H1 (cell line): ENCODE results near the gene SULT2B1. TPM values are rescaled to one million over a fixed set of nuclear protein-coding genes. Genes with fewer than 3 reads are reported as not detected.
A peak's percentile ranks its signal among the peaks of the same experiment; 100 is the strongest.

ENCODE experiments used
- CTCF ChIA-PET: fragments of 300-600 bp; sonication (Branson Sonifier 250); formaldehyde crosslinking; loops from one replicate; lab custom pipeline; 2021; ENCODE audit not compliant: partially characterized antibody; lab: Charles Lee
- POLR2A ChIA-PET: fragments of 300-600 bp; sonication (Branson Sonifier 250); formaldehyde crosslinking; loops from one replicate; lab custom pipeline; 2021; ENCODE audit warnings: inconsistent platforms; ENCODE audit not compliant: partially characterized antibody; lab: Charles Lee
- DNase-seq, 2 experiments: peaks; one replicate each; pipeline versions ENCODE4 v3.0.0 to v3.0.0-alpha.2; 2010 to 2022; ENCODE audit warnings: low spot score in 2 of 2, low read depth in 1 of 2, mixed read lengths in 1 of 2
- FAIRE-seq: peaks from 2 replicates; lab custom pipeline; 2011; peaks lifted over from hg19 to GRCh38; lab: Jason Lieb, UNC
- H2AFZ ChIP-seq: 2 replicates; pipeline ENCODE4 v1.8.1; 2012; ENCODE audit warnings: low read length, inconsistent platforms
- H2AK5ac ChIP-seq: 2 replicates; pipeline ENCODE4 v1.6.1; 2013; ENCODE audit warnings: low read depth, low read length
- H2BK120ac ChIP-seq: replicated peaks from 2 replicates; pipeline ENCODE3; 2013; ENCODE audit warnings: low read depth, low read length, inconsistent platforms
- H2BK12ac ChIP-seq: 2 replicates; pipeline ENCODE4 v1.6.1; 2013; ENCODE audit warnings: low read depth, low read length
- H2BK15ac ChIP-seq: 2 replicates; pipeline ENCODE4 v1.6.1; 2013; ENCODE audit warnings: low read length
- H2BK20ac ChIP-seq: 2 replicates; pipeline ENCODE4 v1.6.1; 2013; ENCODE audit warnings: low read length
- H2BK5ac ChIP-seq: 2 replicates; pipeline ENCODE4 v1.6.1; 2013; ENCODE audit warnings: low read depth, low read length
- H3K14ac ChIP-seq: 2 replicates; pipeline ENCODE4 v1.6.1; 2013; ENCODE audit warnings: inconsistent platforms; ENCODE audit not compliant: insufficient read length
- H3K18ac ChIP-seq: 2 replicates; pipeline ENCODE4 v1.6.1; 2013; ENCODE audit warnings: low read length; ENCODE audit errors: extremely low read depth
- H3K23ac ChIP-seq: 2 replicates; pipeline ENCODE4 v1.6.1; 2013; ENCODE audit warnings: inconsistent platforms; ENCODE audit not compliant: insufficient read length
- H3K23me2 ChIP-seq: 2 replicates; pipeline ENCODE4 v1.6.1; 2013; ENCODE audit warnings: low read depth, low read length
- H3K27ac ChIP-seq: 2 replicates; pipeline ENCODE4 v1.6.1; 2011; ENCODE audit warnings: low read depth, low read length, inconsistent platforms
- H3K27me3 ChIP-seq, 4 experiments: replicated peaks in 1 of 4; 1 replicate in 1 of 4; 2 replicates in 3 of 4; pipeline versions ENCODE4 v1.6.1 to v1.8.1; 2011 to 2013; ENCODE audit warnings: low read length in 3 of 4, mild to moderate bottlenecking in 3 of 4, inconsistent platforms in 2 of 4, mixed read lengths in 2 of 4, moderate library complexity in 1 of 4; ENCODE audit not compliant: control insufficient read depth in 3 of 4, insufficient read depth in 3 of 4; ENCODE audit errors: extremely low read depth in 1 of 4
- H3K36me3 ChIP-seq, 4 experiments: 2 replicates each; pipeline versions ENCODE4 v1.6.1 to v1.8.1; 2011 to 2013; ENCODE audit warnings: mild to moderate bottlenecking in 4 of 4, low read length in 3 of 4, moderate library complexity in 2 of 4, control low read depth in 1 of 4, inconsistent platforms in 1 of 4; ENCODE audit not compliant: insufficient read depth in 4 of 4, control insufficient read depth in 2 of 4
- H3K4ac ChIP-seq: replicated peaks from 2 replicates; pipeline ENCODE3; 2013; ENCODE audit warnings: low read length, low read depth, mixed read lengths, inconsistent platforms; ENCODE audit not compliant: insufficient read length
- H3K4me1 ChIP-seq, 4 experiments: replicated peaks in 1 of 4; 1 replicate in 1 of 4; 2 replicates in 3 of 4; pipeline versions ENCODE4 v1.6.1 to v1.8.1; 2011 to 2013; ENCODE audit warnings: low read length in 3 of 4, inconsistent platforms in 2 of 4, mixed read lengths in 1 of 4; ENCODE audit not compliant: insufficient read depth in 4 of 4, control insufficient read depth in 3 of 4
- H3K4me2 ChIP-seq, 2 experiments: 2 replicates each; pipeline versions ENCODE4 v1.6.1 to v1.8.1; 2011 to 2013; ENCODE audit warnings: low read depth in 2 of 2, low read length in 2 of 2, control low read depth in 1 of 2, inconsistent platforms in 1 of 2, mild to moderate bottlenecking in 1 of 2; ENCODE audit not compliant: insufficient read depth in 1 of 2
- H3K4me3 ChIP-seq, 4 experiments: fragments of 200-600, 300-600 bp in 1 of 4; sonication (generic), shearing (Covaris generic), sonication (Bioruptor Twin) in 1 of 4; 2 replicates each; pipeline versions ENCODE4 v1.5.1 to v1.8.1; 2011 to 2016; ENCODE audit warnings: low read length in 4 of 4, low read depth in 3 of 4, control low read depth in 2 of 4, inconsistent platforms in 2 of 4, mild to moderate bottlenecking in 2 of 4, mixed read lengths in 1 of 4, moderate library complexity in 1 of 4; ENCODE audit not compliant: insufficient read depth in 2 of 4; ENCODE audit errors: extremely low read depth in 1 of 4
- H3K56ac ChIP-seq: replicated peaks from 2 replicates; pipeline ENCODE3; 2013; ENCODE audit warnings: low read depth, mild to moderate bottlenecking, mixed read lengths, low read length, inconsistent platforms; ENCODE audit not compliant: insufficient read length
- H3K79me1 ChIP-seq: 2 replicates; pipeline ENCODE4 v1.6.1; 2013; ENCODE audit warnings: low read depth, low read length, control low read depth
- H3K79me2 ChIP-seq, 2 experiments: 2 replicates each; pipeline versions ENCODE4 v1.6.1 to v1.8.1; 2012 to 2013; ENCODE audit warnings: low read length in 2 of 2, mild to moderate bottlenecking in 2 of 2, inconsistent platforms in 1 of 2; ENCODE audit not compliant: insufficient read depth in 2 of 2, control insufficient read depth in 1 of 2
- H3K9ac ChIP-seq, 4 experiments: replicated peaks in 1 of 4; 1 replicate in 1 of 4; 2 replicates in 3 of 4; pipeline versions ENCODE4 v1.6.1 to v1.8.1; 2011 to 2013; ENCODE audit warnings: low read depth in 3 of 4, low read length in 3 of 4, control low read depth in 2 of 4, mild to moderate bottlenecking in 2 of 4, moderate library complexity in 2 of 4, inconsistent platforms in 1 of 4; ENCODE audit errors: extremely low read depth in 1 of 4
- H3K9me3 ChIP-seq, 2 experiments: 2 replicates each; pipeline versions ENCODE4 v1.6.1 to v1.8.1; 2012 to 2013; ENCODE audit warnings: mild to moderate bottlenecking in 2 of 2, moderate library complexity in 2 of 2, control low read depth in 1 of 2, inconsistent platforms in 1 of 2, low read depth in 1 of 2, low read length in 1 of 2, mixed read lengths in 1 of 2; ENCODE audit not compliant: insufficient read depth in 2 of 2
- H4K20me1 ChIP-seq, 2 experiments: replicated peaks in 1 of 2; 2 replicates each; pipeline versions ENCODE3 to v1.8.1; 2011 to 2013; ENCODE audit warnings: inconsistent platforms in 2 of 2, low read length in 2 of 2, mild to moderate bottlenecking in 1 of 2; ENCODE audit not compliant: insufficient read depth in 2 of 2, control insufficient read depth in 1 of 2
- H4K5ac ChIP-seq: 2 replicates; pipeline ENCODE4 v1.6.1; 2013; ENCODE audit warnings: low read length, low read depth, mixed read lengths, inconsistent platforms; ENCODE audit not compliant: insufficient read length
- H4K8ac ChIP-seq: 2 replicates; pipeline ENCODE4 v1.8.0; 2013; ENCODE audit warnings: mild to moderate bottlenecking, moderate library complexity, low read length, inconsistent platforms; ENCODE audit not compliant: insufficient read depth; ENCODE audit errors: extremely low read depth
- H4K91ac ChIP-seq: replicated peaks from 2 replicates; pipeline ENCODE3; 2013; ENCODE audit warnings: low read length, mixed read lengths, inconsistent platforms; ENCODE audit not compliant: insufficient read length
- BRCA1 ChIP-seq: IDR thresholded peaks from 2 replicates; pipeline ENCODE4 v1.6.1; 2012; ENCODE audit warnings: low read depth, low read length, improper control_type of control experiment
- FOSL1 ChIP-seq: IDR thresholded peaks from 2 replicates; pipeline ENCODE4 v1.6.1; 2011; ENCODE audit warnings: mild to moderate bottlenecking, low read depth, low read length, moderate library complexity; ENCODE audit not compliant: insufficient read depth
- WGBS, 2 experiments: shearing (Covaris generic) in 1 of 2; methylation state at CpG; one replicate each; pipeline versions ENCODE4 v1.1.6 to v1.1.7; 2013 to 2015; ENCODE audit warnings: low lambda C conversion rate in 2 of 2, mixed read lengths in 2 of 2, inconsistent platforms in 1 of 2, low coverage in 1 of 2, missing lambda C conversion rate in 1 of 2; ENCODE audit not compliant: insufficient replicate concordance in 2 of 2, insufficient coverage in 1 of 2, insufficient read length in 1 of 2; ENCODE audit errors: extremely low coverage in 1 of 2, missing lambda C conversion rate in 1 of 2; 5-methylcytosine and 5-hydroxymethylcytosine counted together
- polyA plus RNA-seq, 7 experiments: library from polyadenylated mRNA; depleted of rRNA in 3 of 7; stranded (reverse) in 5 of 7; unstranded in 2 of 7; fragments of >200 nt in 5 of 7; fragments of 200-250 nt in 2 of 7; gene quantifications; 1 replicate in 5 of 7; 2 replicates in 1 of 7; 4 replicates in 1 of 7; pipeline versions ENCODE4 v1.2.1 to v1.2.3, GENCODE V29; 2011 to 2013; ENCODE audit warnings: missing spikeins in 2 of 7, mixed read lengths in 2 of 7
- total RNA-seq: library from RNA; stranded (reverse); fragmentation: NEBNext Ultra II Directional; extraction: Animal tissue kit (Norgen Biotek cat#: 25700); gene quantifications from 2 replicates; pipeline ENCODE4 v1.2.1, GENCODE V29; 2021

The SULT2B1 gene
- total and polyA plus RNA-seq, 2 of the 8 experiments (the other 6 are each of a cell fraction or from before 2014, with no cell fraction given), result 1.5 to 2.6 TPM

GRCh38 chr19:48549380-48549779 lies 2.6 kb upstream of the SULT2B1 start:
- H3K79me2 ChIP-seq, result no peaks in the 10 kb centered on the region
- H3K4me2 ChIP-seq, result 0 out of 4 replicates have a peak overlapping the region, but pooled peaks of 1 of the 2 experiments have one; percentile 11
- no peak overlapping the region for H3K27ac ChIP-seq
- peak overlapping the region; percentile 87 for H3K18ac ChIP-seq
- H2BK15ac ChIP-seq, result no peak overlapping the region
- peaks cover 0 to 27% (median 14%) of the 10 kb centered on the region in 4 experiments; a peak in 6 of 7 replicates for H3K4me1 ChIP-seq
- TF ChIP-seq BRCA1, result no peak
- TF ChIP-seq FOSL1, result no peak
- no peak overlapping the region for H2AFZ ChIP-seq
- H3K79me1 ChIP-seq, result no peaks in the 10 kb centered on the region
- no peak for FAIRE-seq
- no peak overlapping the region for H3K56ac ChIP-seq
- H4K5ac ChIP-seq, result no peak overlapping the region
- H3K9ac ChIP-seq, result no peak overlapping the region
- H3K23me2 ChIP-seq, result peaks cover 8% of the 10 kb centered on the region; the same call in 1 of the 2 replicates
- H2BK5ac ChIP-seq, result no peak overlapping the region
- no peak for DNase-seq
- H3K36me3 ChIP-seq, result no peaks in the 10 kb centered on the region
- H3K9me3 ChIP-seq, result no peaks in the 10 kb centered on the region
- POLR2A ChIA-PET, result no interaction called here
- H4K20me1 ChIP-seq, result peaks cover 0 to 3% of the 10 kb centered on the region in 2 experiments
- H3K14ac ChIP-seq, result no peak overlapping the region
- 78% methylated on average over 5 of the region's 5 CpGs; no CpG with 5 or more reads in 1 of the 2 experiments for WGBS, 2 experiments
- H4K8ac ChIP-seq, result no peak overlapping the region; the same call in 1 of the 2 replicates
- H4K91ac ChIP-seq, result no peak overlapping the region
- no peak overlapping the region for H2BK120ac ChIP-seq
- peak overlapping the region; percentile 86; the same call in 1 of the 2 replicates for H2BK20ac ChIP-seq
- CTCF ChIA-PET, result no interaction called here
- H3K23ac ChIP-seq, result no peak overlapping the region
- no peak overlapping the region for H2AK5ac ChIP-seq
- H3K4ac ChIP-seq, result peak overlapping the region; percentile 3
- no peak overlapping the region for H2BK12ac ChIP-seq
- no peaks in the 10 kb centered on the region; a peak in 1 of 7 replicates for H3K27me3 ChIP-seq
- no peak overlapping the region for H3K4me3 ChIP-seq
